Smooth muscle cell of the umbilical artery (primary cell): ENCODE data around the gene TBATA. TPM values are rescaled to one million over a fixed set of nuclear protein-coding genes. Genes with fewer than 3 reads are reported as not detected.

Source experiments
- total RNA-seq: library from RNA; depleted of rRNA; stranded (reverse); fragments of >200 nt; gene quantifications from 2 replicates; pipeline ENCODE4 v1.2.3, GENCODE V29; 2014

TBATA gene
- total RNA-seq: not detected in 2 replicates

GRCh38 chr10:70785190-70785589, at the start of gene TBATA:
TBATA (minus strand) TSS chr10:70785377; CDS start chr10:70783379, 1,998 bp downstream.

GRCh38 chr10:70815504-70816219, 30.5 kb upstream of the TBATA start, which contains the start of gene SGPL1:
SGPL1 (plus strand) TSS chr10:70815948; CDS start chr10:70816854, 906 bp downstream.

Other genes starting within 250 kb of the TBATA start
- not detected in 2 replicates for gene PRF1, start 182.6 kb downstream of the TBATA start, total RNA-seq
- 3.6 and 4.2 TPM in 2 replicates for gene ADAMTS14, start 112.9 kb downstream of the TBATA start, total RNA-seq
- gene SGPL1, start 30.6 kb upstream of the TBATA start, total RNA-seq: 53.2 and 55.2 TPM in 2 replicates
- gene PCBD1, start 103.2 kb upstream of the TBATA start, total RNA-seq: 31.5 and 42.9 TPM in 2 replicates